Measurements from ENCODE around the gene CNOT4.

GRCh38 chr7:135558881-135559280, 49.0 kb upstream of the CNOT4 start:
- no peak for TF ChIP-seq CTCF (IDR thresholded peaks at IDR 0.05)
- TF ChIP-seq POLR2A (IDR thresholded peaks at IDR 0.05), result no peak

All from adrenal gland (tissue), 5 donors.